GM12878 (cell line): Measurements from ENCODE around the gene CPNE4. TPM values are rescaled to one million over a fixed set of nuclear protein-coding genes. Genes with fewer than 3 reads are reported as not detected.

Experiments used
- ATAC-seq: fragments of 200-7000 bp; cut with Tn5 transposase; 3 replicates; pipeline ENCODE4 v1.9.1; 2020; ENCODE audit warnings: mild to moderate bottlenecking, moderate library complexity
- BruUV-seq: library from RNA; stranded (reverse); fragments of 400-500 nt; replicated peaks from 2 replicates; lab custom pipeline; 2021; lab: Mats Ljungman, UMichigan
- CTCF ChIA-PET: fragments of 300-600 bp; sonication (Branson Sonifier 250); formaldehyde crosslinking; extraction: SDS; loops from one replicate; lab custom pipeline; 2021; ENCODE audit warnings: inconsistent platforms; lab: Yijun Ruan, JAX
- POLR2A ChIA-PET: fragments of 350-600 bp; formaldehyde crosslinking; extraction: SDS; loops from one replicate; lab custom pipeline; 2021; ENCODE audit warnings: inconsistent platforms; lab: Charles Lee
- RAD21 ChIA-PET: fragments of 300-600 bp; sonication (Branson Sonifier 250); formaldehyde crosslinking; loops from one replicate; lab custom pipeline; 2023; ENCODE audit warnings: antibody characterized with exemption; ENCODE audit not compliant: unreplicated experiment; lab: Charles Lee
- SMC1A ChIA-PET: fragments of 300-600 bp; sonication (Branson Sonifier 250); formaldehyde crosslinking; loops from one replicate; lab custom pipeline; 2023; ENCODE audit not compliant: unreplicated experiment, uncharacterized antibody; lab: Charles Lee
- DNase-seq: peaks from one replicate; pipeline ENCODE4 v3.0.0-alpha.2; 2011; ENCODE audit warnings: low read depth, low spot score
- FAIRE-seq: peaks from 3 replicates; lab custom pipeline; 2011; peaks lifted over from hg19 to GRCh38; lab: Jason Lieb, UNC
- H2AFZ ChIP-seq: 2 replicates; pipeline ENCODE4 v1.6.0; 2011; ENCODE audit warnings: low read depth, low read length, control low read depth; ENCODE audit not compliant: control insufficient read depth
- H3K27ac ChIP-seq: 2 replicates; pipeline ENCODE4 v1.5.1; 2011; ENCODE audit warnings: control low read depth; ENCODE audit not compliant: control insufficient read depth, insufficient read depth
- H3K27me3 ChIP-seq, 2 experiments: replicated peaks in 1 of 2; 2 replicates each; pipeline versions ENCODE4 v1.6.0 to v1.6.1; 2011; ENCODE audit warnings: low read length in 1 of 2; ENCODE audit not compliant: control insufficient read depth in 2 of 2, insufficient read depth in 2 of 2
- H3K36me3 ChIP-seq, 2 experiments: 2 replicates each; pipeline ENCODE4 v1.5.1; 2011; ENCODE audit warnings: low read length in 1 of 2; ENCODE audit not compliant: control insufficient read depth in 2 of 2, insufficient read depth in 2 of 2
- H3K4me1 ChIP-seq: 2 replicates; pipeline ENCODE4 v1.6.1; 2011; ENCODE audit warnings: mild to moderate bottlenecking, low read length, moderate library complexity, mixed read lengths; ENCODE audit not compliant: control insufficient read depth, insufficient read depth
- H3K4me2 ChIP-seq: 2 replicates; pipeline ENCODE4 v1.6.0; 2011; ENCODE audit warnings: control low read depth; ENCODE audit not compliant: control insufficient read depth, insufficient read depth
- H3K4me3 ChIP-seq: fragments of 200-600 bp; sonication (generic); 2 replicates; pipeline ENCODE4 v1.5.1; 2016
- H3K79me2 ChIP-seq: 2 replicates; pipeline ENCODE4 v1.6.0; 2011; ENCODE audit warnings: low read length; ENCODE audit not compliant: control insufficient read depth, insufficient read depth
- H3K9ac ChIP-seq: 2 replicates; pipeline ENCODE4 v1.8.0; 2011; ENCODE audit warnings: low read length, control low read depth, mixed read lengths; ENCODE audit not compliant: control insufficient read depth, insufficient read depth
- H3K9me3 ChIP-seq: replicated peaks from 3 replicates; pipeline ENCODE4 v1.5.1; 2011; ENCODE audit warnings: mild to moderate bottlenecking, low read length; ENCODE audit not compliant: control insufficient read depth, insufficient read depth
- H4K20me1 ChIP-seq: 2 replicates; pipeline ENCODE4 v1.6.0; 2011; ENCODE audit not compliant: control insufficient read depth, insufficient read depth
- ATF7 ChIP-seq: fragments of 450-650 bp; IDR thresholded peaks from 2 replicates; pipeline ENCODE4 v1.6.1; 2016; ENCODE audit warnings: low read depth, mild to moderate bottlenecking
- CHD4 ChIP-seq: fragments of 200-600 bp; sonication (generic); IDR thresholded peaks from 2 replicates; pipeline ENCODE4 v1.6.1; 2016; ENCODE audit warnings: mild to moderate bottlenecking
- EZH2 ChIP-seq: IDR thresholded peaks from 2 replicates; pipeline ENCODE4 v1.6.1; 2012; ENCODE audit warnings: low read depth, mild to moderate bottlenecking, control low read depth, inconsistent platforms, low read length, borderline replicate concordance; ENCODE audit not compliant: control insufficient read depth
- HDAC2 ChIP-seq: fragments of 200-600 bp; sonication (generic); IDR thresholded peaks from 2 replicates; pipeline ENCODE4 v1.6.1; 2017
- HDAC6 ChIP-seq: fragments of 200-600 bp; sonication (generic); IDR thresholded peaks from one replicate; pipeline ENCODE4 v1.8.0; 2017; ENCODE audit warnings: antibody characterized with exemption; ENCODE audit not compliant: unreplicated experiment
- IKZF1 ChIP-seq: fragments of 450-650 bp; conservative IDR thresholded peaks from 2 replicates; pipeline ENCODE4 v1.6.1; 2017; ENCODE audit warnings: antibody characterized with exemption, mild to moderate bottlenecking
- MYB ChIP-seq: fragments of 150-350 bp; IDR thresholded peaks from 2 replicates; pipeline ENCODE4 v1.6.1; 2014; ENCODE audit warnings: mild to moderate bottlenecking, low read depth, low read length, borderline replicate concordance
- NR2F1 ChIP-seq: fragments of 450-650 bp; conservative IDR thresholded peaks from 2 replicates; pipeline ENCODE4 v1.6.1; 2017; ENCODE audit warnings: mild to moderate bottlenecking
- SMAD1 ChIP-seq: fragments of 450-650 bp; IDR thresholded peaks from 2 replicates; pipeline ENCODE4 v1.6.1; 2018; ENCODE audit warnings: mild to moderate bottlenecking, low read depth; ENCODE audit not compliant: partially characterized antibody
- SMC3 ChIP-seq: IDR thresholded peaks from 2 replicates; pipeline ENCODE4 v1.6.1; 2011; ENCODE audit warnings: low read length, improper control_type of control experiment, borderline replicate concordance
- SRF ChIP-seq, 2 experiments: IDR thresholded peaks; 2 replicates each; pipeline ENCODE4 v1.6.1; 2011; ENCODE audit warnings: low read depth in 2 of 2, low read length in 2 of 2, mild to moderate bottlenecking in 1 of 2, moderate library complexity in 1 of 2
- USF1 ChIP-seq: IDR thresholded peaks from 2 replicates; pipeline ENCODE4 v1.6.1; 2011; ENCODE audit warnings: borderline replicate concordance, low read depth, mild to moderate bottlenecking, moderate library complexity, mixed read lengths, low read length; ENCODE audit not compliant: insufficient read depth; ENCODE audit errors: extremely low read length
- ZNF217 ChIP-seq: fragments of 450-650 bp; IDR thresholded peaks from 2 replicates; pipeline ENCODE4 v1.6.1; 2017; ENCODE audit warnings: antibody characterized with exemption, mild to moderate bottlenecking
- WGBS: methylation state at CpG from one replicate; pipeline ENCODE4 v1.1.6; 2016; ENCODE audit warnings: low lambda C conversion rate; ENCODE audit not compliant: insufficient replicate concordance, insufficient coverage; ENCODE audit errors: missing lambda C conversion rate; 5-methylcytosine and 5-hydroxymethylcytosine counted together
- in situ Hi-C: fragments of 300-500 bp; cut with MboI; formaldehyde crosslinking; loops from 9 replicates; pipeline ENCODE4 v1.14.3; 2018; ENCODE audit warnings: mixed read lengths
- intact Hi-C: fragments of 100-400 bp; cut with micrococcal nuclease; formaldehyde crosslinking; loops from one replicate; pipeline ENCODE4 v1.14.2; 2022; ENCODE audit not compliant: unreplicated experiment
- polyA plus RNA-seq, 11 experiments: library from polyadenylated mRNA; depleted of rRNA in 4 of 11; unstranded in 6 of 11; stranded (reverse) in 5 of 11; fragments of >200 nt; fragmentation: Nextera tagmentation in 4 of 11; fragmentation: Illumina TruSeq in 1 of 11; extraction: Ambion mirVana in 4 of 11; extraction: Trizol in 1 of 11; gene quantifications; 1 replicate in 1 of 11; 2 replicates in 10 of 11; pipeline versions ENCODE4 v1.2.1 to v1.2.3, GENCODE V29; 2011 to 2016; ENCODE audit warnings: inconsistent platforms in 2 of 11, missing spikeins in 2 of 11, low read depth in 1 of 11
- total RNA-seq, 4 experiments: library from RNA; depleted of rRNA in 3 of 4; stranded (reverse); fragments of >200 nt in 3 of 4; fragmentation: Illumina TruSeq in 1 of 4; extraction: Trizol in 1 of 4; gene quantifications; 2 replicates each; pipeline versions ENCODE4 v1.2.1 to v1.2.3, GENCODE V29; 2013 to 2021
- TF ChIP-seq, protein P1 (sequence below): IDR thresholded peaks from 2 replicates; pipeline ENCODE4 v1.6.1; 2012; ENCODE audit warnings: low read depth, low read length, improper control_type of control experiment

Gene CPNE4
- total and polyA plus RNA-seq, 10 of the 15 experiments (the other 5 are each of a cell fraction or from before 2014, with no cell fraction given), result 0.17 to 1.9 (median 0.48) TPM; not detected in 1

GRCh38 chr3:131883086-131883485 lies 151.7 kb downstream of the CPNE4 start:
- intact Hi-C loops, result no loop called here
- RAD21 ChIA-PET, result interaction anchor here (1.3 kb wide), 1 partner anchor 88 kb away, joined by 4 read pairs; no protein-coding TSS in a partner anchor
- CTCF ChIA-PET, result no interaction called here
- no peak overlapping the region for H3K27ac ChIP-seq
- H3K79me2 ChIP-seq, result no peaks in the 10 kb centered on the region
- SMC1A ChIA-PET, result no interaction called here
- no peaks in the 10 kb centered on the region for H4K20me1 ChIP-seq
- no peak overlapping the region for H2AFZ ChIP-seq
- TF ChIP-seq IKZF1 (no peak), HDAC2 (no peak), SRF (IDR thresholded peaks at IDR 0.05; ENCODE audit: low read depth in 2 of 2, low read length in 2 of 2) (no peak), HDAC6 (no peak), SMC3 (no peak)
- TF ChIP-seq, protein P1, sequence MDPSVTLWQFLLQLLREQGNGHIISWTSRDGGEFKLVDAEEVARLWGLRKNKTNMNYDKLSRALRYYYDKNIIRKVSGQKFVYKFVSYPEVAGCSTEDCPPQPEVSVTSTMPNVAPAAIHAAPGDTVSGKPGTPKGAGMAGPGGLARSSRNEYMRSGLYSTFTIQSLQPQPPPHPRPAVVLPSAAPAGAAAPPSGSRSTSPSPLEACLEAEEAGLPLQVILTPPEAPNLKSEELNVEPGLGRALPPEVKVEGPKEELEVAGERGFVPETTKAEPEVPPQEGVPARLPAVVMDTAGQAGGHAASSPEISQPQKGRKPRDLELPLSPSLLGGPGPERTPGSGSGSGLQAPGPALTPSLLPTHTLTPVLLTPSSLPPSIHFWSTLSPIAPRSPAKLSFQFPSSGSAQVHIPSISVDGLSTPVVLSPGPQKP, result no peak
- in situ Hi-C loops, result no loop called here
- H3K4me3 ChIP-seq, result no peak overlapping the region
- DNase-seq, result no peak
- H3K36me3 ChIP-seq, result no peaks in the 10 kb centered on the region
- no TSS peak for BruUV-seq
- FAIRE-seq, result no peak
- no peaks in the 10 kb centered on the region for H3K4me1 ChIP-seq
- no peaks in the 10 kb centered on the region for H3K27me3 ChIP-seq
- H3K4me2 ChIP-seq, result no peak overlapping the region
- ATAC-seq, result no peak
- POLR2A ChIA-PET, result interaction anchor here (0.6 kb wide), 1 partner anchor 227 kb away, joined by 3 read pairs; no protein-coding TSS in a partner anchor
- H3K9me3 ChIP-seq, result no peaks in the 10 kb centered on the region
- H3K9ac ChIP-seq, result no peak overlapping the region

DNA sequence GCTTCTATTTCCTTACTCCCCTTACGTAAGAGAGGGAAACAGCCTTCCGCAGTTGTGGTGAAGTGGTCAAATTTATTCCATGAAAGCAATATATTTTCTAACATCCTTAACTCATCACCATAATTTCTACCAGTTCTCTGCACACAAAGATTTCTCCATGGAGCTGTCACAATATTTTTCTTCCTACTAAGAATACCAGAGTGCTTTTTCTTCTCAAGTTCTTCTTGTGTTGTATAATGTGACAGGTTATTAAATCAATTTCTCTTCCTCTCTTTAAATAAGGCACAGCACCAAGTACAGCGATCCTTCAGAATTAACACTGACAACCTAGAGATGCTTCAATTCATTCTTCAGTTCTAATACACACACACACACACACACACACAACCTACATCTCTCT lies 153.0 kb downstream of the CPNE4 start:
- no peaks in the 10 kb centered on the region for H3K9me3 ChIP-seq
- BruUV-seq, result no TSS peak
- DNase-seq, result no peak
- no peaks in the 10 kb centered on the region for H3K79me2 ChIP-seq
- no peaks in the 10 kb centered on the region for H3K4me1 ChIP-seq
- WGBS, result 46% methylated on average over 3 of the region's 3 CpGs
- no peak overlapping the region for H3K4me2 ChIP-seq
- FAIRE-seq, result no peak
- ChIA-PET SMC1A (interaction anchor here (1.8 kb wide), 1 partner anchor 10 kb away, joined by 7 read pairs; no protein-coding TSS in a partner anchor), POLR2A (interaction anchor here (0.7 kb wide), 1 partner anchor 599 kb away, joined by 3 read pairs; no protein-coding TSS in a partner anchor), CTCF (no interaction called here), RAD21 (interaction anchor here (1.3 kb wide), 1 partner anchor 86 kb away, joined by 4 read pairs; no protein-coding TSS in a partner anchor)
- no peak overlapping the region for H3K27ac ChIP-seq
- H3K27me3 ChIP-seq, result no peaks in the 10 kb centered on the region
- no peak overlapping the region for H3K4me3 ChIP-seq
- no peak for ATAC-seq
- intact Hi-C loops, result no loop called here
- H4K20me1 ChIP-seq, result no peaks in the 10 kb centered on the region
- H3K9ac ChIP-seq, result no peak overlapping the region
- TF ChIP-seq ATF7, result no peak
- no peak for TF ChIP-seq USF1
- TF ChIP-seq ZNF217, result no peak
- TF ChIP-seq EZH2, result no peak
- no peak for TF ChIP-seq SMAD1
- TF ChIP-seq MYB, result no peak
- TF ChIP-seq NR2F1, result no peak
- TF ChIP-seq HDAC6, result no peak
- no peak for TF ChIP-seq CHD4
- no peak overlapping the region for H2AFZ ChIP-seq
- no peaks in the 10 kb centered on the region for H3K36me3 ChIP-seq
- in situ Hi-C loops, result no loop called here
